Activated CD8-positive, alpha-beta memory T cell treated with anti-CD3 and anti-CD28 coated beads, Interleukin-2, amount 50 U/mL, for 48 hours (primary cell): ENCODE results near the gene LZTFL1.
"Not testable (repeated sequence)": the region's sequence is repeated elsewhere in the genome, so short reads cannot be mapped to it uniquely, and the experiment has no call there.

Source experiments
- DNase-seq: peaks from one replicate; pipeline ENCODE4 v3.0.0-alpha.2; 2020

The LZTFL1 gene

GRCh38 chr3:45864760-45865519, 23.0 kb upstream of the LZTFL1 start:
- no peak for DNase-seq

- no peak for DNase-seq
Observed at GRCh38 chr3:45861043-45861719, 19.3 kb upstream of the LZTFL1 start.

- DNase-seq, result no peak
Observed at GRCh38 chr3:45860481-45860880, 18.6 kb upstream of the LZTFL1 start.

GRCh38 chr3:45858809-45859543, 17.1 kb upstream of the LZTFL1 start:
- DNase-seq, result no peak

GRCh38 chr3:45857024-45857423, 15.1 kb upstream of the LZTFL1 start:
- not testable (repeated sequence) for DNase-seq

- not testable (repeated sequence) for DNase-seq
Observed at GRCh38 chr3:45856323-45856722, 14.4 kb upstream of the LZTFL1 start.

GRCh38 chr3:45852828-45853227, 10.9 kb upstream of the LZTFL1 start:
- no peak for DNase-seq

GRCh38 chr3:45848392-45848791, 6.5 kb upstream of the LZTFL1 start:
- DNase-seq, result no peak

GRCh38 chr3:45844616-45845015, 2.7 kb upstream of the LZTFL1 start:
- DNase-seq, result no peak

- DNase-seq, result no peak
Observed at GRCh38 chr3:45842851-45843625, 1.1 kb upstream of the LZTFL1 start.

- no peak for DNase-seq
Observed at GRCh38 chr3:45841420-45841756, 531 bp downstream of the LZTFL1 start.

- DNase-seq, result no peak
Observed at GRCh38 chr3:45838466-45838865, 3.5 kb downstream of the LZTFL1 start.

- DNase-seq, result no peak
Observed at GRCh38 chr3:45832699-45833098, 9.2 kb downstream of the LZTFL1 start.

GRCh38 chr3:45830121-45830520, 11.8 kb downstream of the LZTFL1 start:
- DNase-seq, result no peak

GRCh38 chr3:45826908-45827307, 15.0 kb downstream of the LZTFL1 start:
- no peak for DNase-seq

GRCh38 chr3:45826321-45826720, 15.6 kb downstream of the LZTFL1 start:
- no peak for DNase-seq

GRCh38 chr3:45821127-45821526, 20.8 kb downstream of the LZTFL1 start:
- no peak for DNase-seq

- no peak for DNase-seq
Observed at GRCh38 chr3:45819543-45819942, 22.4 kb downstream of the LZTFL1 start.

GRCh38 chr3:45817831-45818522, 23.9 kb downstream of the LZTFL1 start:
- no peak for DNase-seq

- DNase-seq, result no peak
Observed at GRCh38 chr3:45816544-45816943, 25.4 kb downstream of the LZTFL1 start.

- DNase-seq, result no peak
Observed at GRCh38 chr3:45814322-45814721, 27.6 kb downstream of the LZTFL1 start.
